8988T (cell line): ENCODE measurements around the gene PAOX.

Experiments
- DNase-seq: peaks from one replicate; pipeline ENCODE4 v3.0.0; 2011

PAOX gene

GRCh38 chr10:133350283-133350949 lies 28.6 kb upstream of the PAOX start:
- no peak for DNase-seq

GRCh38 chr10:133350950-133351329 lies 28.1 kb upstream of the PAOX start:
- no peak for DNase-seq

GRCh38 chr10:133351408-133352318 lies 27.4 kb upstream of the PAOX start:
- DNase-seq: no peak

GRCh38 chr10:133353202-133353959 lies 25.7 kb upstream of the PAOX start:
- DNase-seq: no peak

- DNase-seq: no peak
These were observed 25.0 kb upstream of the PAOX start for GRCh38 chr10:133353988-133354605.

- no peak for DNase-seq
These were observed 24.3 kb upstream of the PAOX start for GRCh38 chr10:133354672-133355240.

DNA sequence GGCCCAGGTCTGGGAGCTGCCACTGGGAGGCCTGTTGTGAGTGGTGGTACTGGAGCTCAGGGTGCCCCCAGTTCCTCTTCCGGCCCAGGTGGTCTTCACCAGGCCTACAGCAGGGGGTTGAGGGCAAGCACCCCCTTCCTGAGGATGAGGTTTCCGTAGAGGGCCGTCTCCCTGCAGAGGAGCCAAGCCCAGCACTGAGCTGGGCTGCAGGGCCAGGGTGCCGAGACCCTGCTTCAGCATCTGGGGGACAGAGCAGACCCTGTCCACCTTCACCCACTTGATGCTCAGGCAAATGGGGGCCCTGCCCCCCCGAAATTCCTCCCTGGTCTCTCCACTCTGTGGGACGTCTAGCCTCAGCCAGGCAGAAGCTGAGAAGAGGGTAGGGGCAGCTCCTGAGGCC lies 23.8 kb upstream of the PAOX start:
- no peak for DNase-seq

DNA sequence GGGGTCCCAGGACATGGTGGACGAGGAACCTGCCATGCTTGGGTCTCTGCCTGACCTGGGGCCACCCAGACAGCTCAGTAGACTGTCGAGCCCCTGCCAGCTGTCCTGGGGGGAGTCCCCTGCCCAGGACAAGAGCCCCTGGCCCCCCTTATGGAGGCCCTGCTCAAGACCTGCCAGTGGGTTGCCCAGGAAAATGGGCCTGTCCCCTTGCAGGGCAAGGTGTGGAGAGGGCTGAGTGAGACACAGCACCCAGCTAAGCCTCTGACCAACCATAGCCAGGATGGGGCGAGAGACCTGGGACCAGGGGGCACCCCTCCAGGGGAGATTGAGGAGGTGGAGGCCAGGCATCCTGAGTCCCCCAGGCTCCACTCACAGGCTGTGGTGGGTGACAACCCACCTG lies 23.1 kb upstream of the PAOX start:
- DNase-seq: no peak

GRCh38 chr10:133356549-133357284 lies 22.3 kb upstream of the PAOX start:
- DNase-seq: no peak

DNA sequence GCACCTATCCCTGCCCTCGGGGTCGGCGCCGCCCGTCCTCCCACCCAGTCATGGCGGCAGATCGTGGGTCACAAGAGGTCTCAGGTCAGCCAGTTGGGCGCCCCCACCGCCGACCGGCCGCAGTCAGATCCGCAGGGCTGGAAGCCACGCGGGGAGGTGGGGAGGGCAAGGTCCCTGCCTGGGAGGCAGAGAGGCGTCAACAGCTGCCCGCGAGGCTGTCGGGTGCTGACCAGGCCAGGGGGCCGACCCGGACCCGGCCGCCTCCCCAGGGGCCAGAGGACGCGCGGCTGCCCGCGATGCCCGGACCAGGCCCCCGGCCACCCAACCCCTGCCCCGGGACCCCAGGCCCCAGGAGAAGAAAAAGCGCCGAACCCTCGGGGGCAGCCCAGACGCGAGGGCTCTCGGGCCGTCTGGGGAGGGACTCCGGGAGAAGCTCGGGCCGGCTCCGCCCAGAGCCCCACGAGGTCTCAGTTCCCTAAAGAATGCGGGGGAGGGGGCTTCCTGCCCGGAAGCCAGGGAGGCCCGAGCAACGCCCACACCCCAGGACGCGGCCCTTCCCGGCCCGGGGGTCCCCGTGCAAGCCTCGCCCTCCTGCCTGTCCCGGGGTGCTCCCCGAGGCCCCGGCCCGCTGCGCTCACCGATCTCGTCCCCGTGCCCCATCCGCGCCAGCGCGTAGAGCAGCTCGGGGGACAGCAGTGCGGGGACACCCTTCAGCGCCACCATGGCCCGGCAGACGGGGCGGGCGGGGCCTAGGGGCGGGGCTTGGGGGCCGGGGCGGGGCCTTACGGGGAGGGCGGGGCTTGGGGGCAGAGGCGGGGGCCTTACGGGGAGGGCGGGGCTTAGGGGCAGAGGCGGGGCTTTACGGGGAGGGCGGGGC lies 21.5 kb upstream of the PAOX start, which contains the start of gene FUOM:
TSS of gene FUOM (minus strand) at position 735 of the 877 bp plus-strand sequence. CDS start at position 723, 12 bp downstream.
- peak; percentile 87 for DNase-seq

- no peak for DNase-seq
These were observed 20.7 kb upstream of the PAOX start for GRCh38 chr10:133358162-133358924.

GRCh38 chr10:133358925-133359310 lies 20.1 kb upstream of the PAOX start:
- no peak for DNase-seq

DNA sequence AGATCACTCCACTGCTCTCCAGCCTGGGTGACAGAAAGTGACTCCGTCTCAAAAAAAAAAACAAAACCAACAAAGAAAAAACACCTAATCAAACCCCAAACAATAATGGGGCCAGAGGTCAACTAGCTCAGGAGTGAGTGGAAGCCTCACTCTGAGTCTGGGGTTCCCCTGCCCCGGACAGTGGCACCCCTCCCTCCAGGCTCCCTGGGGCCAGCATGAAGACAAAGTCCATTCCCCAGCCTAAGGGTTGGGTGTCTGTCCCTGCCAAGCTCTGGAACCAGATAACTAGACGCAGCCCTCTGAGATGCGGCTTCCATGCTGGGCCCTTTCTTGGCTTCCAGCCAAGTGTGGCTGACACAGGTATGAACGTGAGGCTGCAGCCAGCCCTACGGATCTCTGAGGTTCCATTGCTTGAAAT lies 19.5 kb upstream of the PAOX start:
- no peak for DNase-seq

DNA sequence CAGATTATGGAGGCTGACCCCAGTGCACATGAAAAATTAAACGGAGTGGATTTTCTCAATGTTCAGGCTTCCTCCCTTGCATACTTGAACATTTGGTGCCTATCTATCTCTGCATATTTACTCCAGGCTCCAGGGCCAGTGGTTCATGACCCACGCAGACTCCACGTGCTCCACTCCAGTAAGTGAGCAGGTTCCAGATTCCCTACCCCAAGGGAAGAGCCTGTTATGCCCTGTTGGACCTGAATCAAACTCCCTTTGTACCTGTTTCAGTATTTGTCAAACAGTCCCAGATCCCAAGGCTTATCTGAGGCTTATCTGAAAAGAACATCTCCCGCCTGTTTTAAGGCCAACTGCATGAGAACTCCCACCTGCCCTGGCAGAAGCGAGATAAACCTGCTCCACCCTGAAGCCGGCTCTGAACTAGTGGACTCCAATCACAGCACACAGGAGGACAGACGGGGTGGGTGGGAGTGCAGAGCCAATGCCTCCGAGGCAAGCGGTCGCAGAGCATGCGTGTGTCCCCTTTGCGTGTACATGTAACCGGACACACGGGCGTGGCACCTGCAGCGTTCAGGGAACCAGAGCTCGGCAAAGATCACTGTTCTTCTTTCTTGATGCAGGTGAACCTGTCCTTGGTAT lies 19.0 kb upstream of the PAOX start:
- no peak for DNase-seq

DNA sequence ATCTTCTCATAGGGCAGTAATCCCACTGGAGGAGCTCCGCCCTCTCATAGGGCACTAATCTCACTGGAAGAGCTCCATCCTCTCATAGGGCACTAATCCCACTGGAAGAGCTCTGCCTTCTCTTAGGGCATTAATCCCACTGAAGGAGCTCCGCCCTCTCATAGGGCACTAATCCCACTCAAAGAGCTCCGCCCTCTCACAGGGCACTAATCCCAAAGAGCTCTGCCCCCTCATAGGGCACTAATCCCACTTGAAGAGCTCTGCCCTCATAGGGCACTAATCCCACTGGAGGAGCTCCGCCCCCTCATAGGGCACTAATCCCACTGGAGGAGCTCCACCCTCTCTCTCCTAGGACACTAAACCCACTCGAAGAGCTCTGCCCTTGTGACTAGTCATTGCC lies 17.8 kb upstream of the PAOX start:
- no peak for DNase-seq

DNA sequence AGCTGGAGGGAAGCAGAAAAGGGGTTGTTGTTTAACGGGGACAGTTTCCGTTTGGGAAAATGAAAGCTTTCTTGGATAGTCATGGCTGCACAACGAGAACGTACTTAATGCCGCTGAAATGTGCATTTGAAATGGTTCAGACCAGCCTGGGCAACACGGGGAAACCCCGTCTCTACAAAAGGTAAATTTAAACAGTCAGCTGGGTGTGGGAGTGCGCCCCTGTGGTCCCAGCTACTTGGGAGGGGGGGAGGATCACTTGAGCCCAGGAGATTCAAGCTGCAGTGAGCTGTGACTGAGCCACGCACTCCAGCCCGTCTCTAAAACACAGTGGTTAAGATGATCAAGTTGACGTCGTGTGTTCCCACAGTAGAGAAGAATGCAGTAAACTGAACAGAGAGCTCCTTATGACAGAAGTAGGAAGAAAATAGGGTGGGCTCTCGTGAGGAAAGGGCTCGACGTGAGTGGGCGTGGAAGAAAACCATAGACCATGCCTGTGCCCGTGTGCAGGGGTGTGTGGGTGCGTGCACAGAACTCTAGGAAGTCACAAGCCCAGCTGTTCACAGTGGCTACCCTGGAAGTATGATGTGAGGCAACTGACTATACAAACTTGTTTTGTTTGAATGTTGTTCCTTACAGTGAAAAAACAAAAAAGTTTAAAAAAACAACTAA lies 17.2 kb upstream of the PAOX start:
- DNase-seq: no peak

- DNase-seq: no peak
These were observed 16.2 kb upstream of the PAOX start for GRCh38 chr10:133362846-133363245.

DNA sequence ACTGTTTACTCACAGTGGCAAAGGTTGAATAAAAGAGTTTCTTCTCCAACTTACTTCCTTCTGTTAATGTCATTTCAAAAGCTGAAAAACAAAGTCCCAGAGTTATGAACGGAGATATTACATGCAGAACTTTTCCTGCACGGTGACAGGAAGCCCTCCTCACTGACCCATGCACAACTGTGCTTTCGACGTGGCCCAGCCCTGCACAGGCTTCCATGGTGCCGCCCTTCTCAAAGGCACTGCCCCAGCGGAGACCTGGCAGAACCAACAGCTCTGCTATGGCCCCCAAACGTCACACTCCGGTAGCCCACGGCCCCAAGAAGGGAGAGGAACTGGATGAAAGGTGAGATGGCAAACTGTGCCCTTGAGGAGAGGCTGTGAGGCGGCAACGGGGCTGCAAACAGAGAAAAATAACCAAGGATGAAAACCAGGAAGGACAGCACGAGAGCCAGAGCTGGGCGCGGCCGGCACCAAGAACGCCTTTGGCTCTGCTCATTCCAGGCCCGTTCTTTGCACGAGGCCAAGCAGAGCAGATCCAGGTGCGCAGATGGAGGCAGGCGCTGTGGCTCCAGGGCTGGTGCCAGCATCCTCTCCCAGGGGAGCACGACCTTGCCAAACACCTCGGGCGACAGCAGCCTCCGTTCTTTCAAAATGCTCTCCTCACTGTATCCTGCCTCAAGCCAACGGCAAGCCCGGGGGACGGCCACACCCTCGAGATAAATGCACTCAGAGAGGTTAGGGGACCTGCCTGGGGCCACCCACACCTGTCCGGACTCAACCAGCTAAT lies 14.2 kb upstream of the PAOX start:
- DNase-seq: no peak
